ENCODE measurements around the gene PTPN22.

- TF ChIP-seq POLR2AphosphoS5 (IDR thresholded peaks at IDR 0.05) (no peak), EP300 (IDR thresholded peaks at IDR 0.05) (no peak)
- TF ChIP-seq, protein P1, sequence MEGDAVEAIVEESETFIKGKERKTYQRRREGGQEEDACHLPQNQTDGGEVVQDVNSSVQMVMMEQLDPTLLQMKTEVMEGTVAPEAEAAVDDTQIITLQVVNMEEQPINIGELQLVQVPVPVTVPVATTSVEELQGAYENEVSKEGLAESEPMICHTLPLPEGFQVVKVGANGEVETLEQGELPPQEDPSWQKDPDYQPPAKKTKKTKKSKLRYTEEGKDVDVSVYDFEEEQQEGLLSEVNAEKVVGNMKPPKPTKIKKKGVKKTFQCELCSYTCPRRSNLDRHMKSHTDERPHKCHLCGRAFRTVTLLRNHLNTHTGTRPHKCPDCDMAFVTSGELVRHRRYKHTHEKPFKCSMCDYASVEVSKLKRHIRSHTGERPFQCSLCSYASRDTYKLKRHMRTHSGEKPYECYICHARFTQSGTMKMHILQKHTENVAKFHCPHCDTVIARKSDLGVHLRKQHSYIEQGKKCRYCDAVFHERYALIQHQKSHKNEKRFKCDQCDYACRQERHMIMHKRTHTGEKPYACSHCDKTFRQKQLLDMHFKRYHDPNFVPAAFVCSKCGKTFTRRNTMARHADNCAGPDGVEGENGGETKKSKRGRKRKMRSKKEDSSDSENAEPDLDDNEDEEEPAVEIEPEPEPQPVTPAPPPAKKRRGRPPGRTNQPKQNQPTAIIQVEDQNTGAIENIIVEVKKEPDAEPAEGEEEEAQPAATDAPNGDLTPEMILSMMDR (IDR thresholded peaks at IDR 0.05), result no peak
Measured at GRCh38 chr1:113893267-113893666, 21.8 kb upstream of the PTPN22 start.
